ENCODE results near the gene MUC6.

MUC6 gene

DNA sequence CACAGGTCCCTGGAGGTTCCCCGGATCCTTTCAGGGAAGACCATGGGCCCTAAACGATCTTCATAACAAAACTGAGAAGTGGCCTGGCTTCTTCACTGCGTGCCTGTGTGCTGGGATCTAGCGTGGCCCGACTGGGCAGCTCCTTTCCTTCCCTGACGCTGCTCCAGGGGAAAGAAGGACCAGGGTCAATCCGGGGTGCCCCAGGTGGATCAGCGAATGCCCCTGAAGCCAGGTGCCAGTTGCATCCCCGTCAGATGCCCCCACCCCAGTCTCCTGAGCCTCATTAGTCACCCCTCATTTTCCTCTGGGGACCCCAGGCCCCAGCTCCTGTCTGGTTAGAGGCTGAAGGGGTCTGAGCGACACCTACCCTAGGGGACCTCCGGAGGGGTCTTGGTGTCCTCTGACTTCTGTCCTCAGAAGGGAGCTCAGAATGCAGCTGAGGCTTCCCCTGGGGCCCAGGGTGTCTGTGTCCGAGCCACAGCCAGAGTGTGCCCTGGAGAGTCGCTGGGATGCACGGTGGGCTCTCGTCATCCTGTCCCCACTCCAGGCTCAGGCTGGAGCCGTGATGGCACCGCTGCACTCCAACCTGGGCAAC, 18.7 kb upstream of the MUC6 start:
- no peaks in the 10 kb centered on the region for H3K36me3 ChIP-seq (ENCODE audit: control insufficient read depth, insufficient read depth, low read length, severe bottlenecking)

GRCh38 chr11:1054143-1055108, 17.9 kb upstream of the MUC6 start:
- H3K4me3 ChIP-seq (ENCODE audit: low read length): no peak overlapping the region
- peak; percentile 47 for DNase-seq (ENCODE audit: low read depth)
- no peaks in the 10 kb centered on the region for H3K36me3 ChIP-seq (ENCODE audit: control insufficient read depth, insufficient read depth, low read length, severe bottlenecking)
- H3K9ac ChIP-seq (ENCODE audit: low read length): no peak overlapping the region
- H3K27me3 ChIP-seq (replicated peaks; ENCODE audit: control insufficient read depth, insufficient read depth, low read length): peaks cover 34% of the 10 kb centered on the region
- H3K9me3 ChIP-seq (ENCODE audit: control insufficient read depth, low read length): no peaks in the 10 kb centered on the region
- no peaks in the 10 kb centered on the region for H3K4me1 ChIP-seq (ENCODE audit: control insufficient read depth, insufficient read depth, low read length)

More for the DNA sequence above, 18.7 kb upstream of the MUC6 start:
- Histone ChIP-seq H3K4me1 (ENCODE audit: control insufficient read depth, insufficient read depth, low read length) (no peaks in the 10 kb centered on the region), H3K9me3 (ENCODE audit: control insufficient read depth, low read length) (no peaks in the 10 kb centered on the region), H3K4me3 (ENCODE audit: low read length) (no peak overlapping the region), H3K9ac (ENCODE audit: low read length) (no peak overlapping the region), H3K27me3 (replicated peaks; ENCODE audit: control insufficient read depth, insufficient read depth, low read length) (peaks cover 28% of the 10 kb centered on the region)
- no peak for DNase-seq (ENCODE audit: low read depth)

DNA sequence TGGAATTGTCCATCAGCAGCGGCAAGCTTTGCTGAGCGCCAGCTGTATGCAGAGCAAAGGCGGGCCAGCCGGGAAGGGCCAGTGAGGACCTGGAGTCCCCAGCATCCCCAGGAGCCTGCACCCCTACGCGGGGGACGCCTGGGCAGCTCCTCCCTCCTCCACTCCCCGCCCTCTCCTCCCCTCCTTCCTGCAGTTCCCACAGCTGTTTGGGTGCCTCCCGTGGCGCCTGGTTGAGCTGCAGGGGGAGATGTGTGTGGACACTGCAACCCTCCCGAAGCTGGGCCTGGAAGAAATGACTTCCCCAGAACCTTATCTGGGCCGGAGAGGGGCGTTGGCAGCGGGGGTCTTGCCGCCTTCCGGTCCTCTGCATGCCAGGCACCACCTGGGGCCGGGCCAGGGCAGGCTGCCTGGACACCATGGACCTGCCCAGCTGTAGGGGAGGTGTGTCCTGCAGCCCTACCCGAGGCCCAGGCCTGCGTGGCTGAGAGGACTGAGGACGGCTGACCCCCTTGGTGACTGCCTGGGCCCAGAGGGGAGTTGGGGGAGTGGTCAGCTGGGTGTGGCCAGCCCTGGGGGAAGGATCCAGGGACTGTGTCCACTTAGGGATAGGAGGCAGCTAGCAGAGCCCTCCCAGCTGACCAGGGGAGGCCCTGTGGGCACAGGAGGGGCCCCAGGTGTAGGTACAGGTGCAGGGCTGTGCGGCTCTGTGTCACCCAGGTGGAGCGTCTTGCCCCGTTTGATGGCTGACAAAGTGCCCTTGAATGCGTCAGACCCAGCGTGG, 16.8 kb upstream of the MUC6 start:
- Histone ChIP-seq H3K36me3 (ENCODE audit: control insufficient read depth, insufficient read depth, low read length, severe bottlenecking) (no peaks in the 10 kb centered on the region), H3K4me3 (ENCODE audit: low read length) (no peak overlapping the region), H3K4me1 (ENCODE audit: control insufficient read depth, insufficient read depth, low read length) (no peaks in the 10 kb centered on the region), H3K9ac (ENCODE audit: low read length) (no peak overlapping the region), H3K27me3 (replicated peaks; ENCODE audit: control insufficient read depth, insufficient read depth, low read length) (peaks cover 44% of the 10 kb centered on the region), H3K9me3 (ENCODE audit: control insufficient read depth, low read length) (no peaks in the 10 kb centered on the region)
- no peak for DNase-seq (ENCODE audit: low read depth)

DNA sequence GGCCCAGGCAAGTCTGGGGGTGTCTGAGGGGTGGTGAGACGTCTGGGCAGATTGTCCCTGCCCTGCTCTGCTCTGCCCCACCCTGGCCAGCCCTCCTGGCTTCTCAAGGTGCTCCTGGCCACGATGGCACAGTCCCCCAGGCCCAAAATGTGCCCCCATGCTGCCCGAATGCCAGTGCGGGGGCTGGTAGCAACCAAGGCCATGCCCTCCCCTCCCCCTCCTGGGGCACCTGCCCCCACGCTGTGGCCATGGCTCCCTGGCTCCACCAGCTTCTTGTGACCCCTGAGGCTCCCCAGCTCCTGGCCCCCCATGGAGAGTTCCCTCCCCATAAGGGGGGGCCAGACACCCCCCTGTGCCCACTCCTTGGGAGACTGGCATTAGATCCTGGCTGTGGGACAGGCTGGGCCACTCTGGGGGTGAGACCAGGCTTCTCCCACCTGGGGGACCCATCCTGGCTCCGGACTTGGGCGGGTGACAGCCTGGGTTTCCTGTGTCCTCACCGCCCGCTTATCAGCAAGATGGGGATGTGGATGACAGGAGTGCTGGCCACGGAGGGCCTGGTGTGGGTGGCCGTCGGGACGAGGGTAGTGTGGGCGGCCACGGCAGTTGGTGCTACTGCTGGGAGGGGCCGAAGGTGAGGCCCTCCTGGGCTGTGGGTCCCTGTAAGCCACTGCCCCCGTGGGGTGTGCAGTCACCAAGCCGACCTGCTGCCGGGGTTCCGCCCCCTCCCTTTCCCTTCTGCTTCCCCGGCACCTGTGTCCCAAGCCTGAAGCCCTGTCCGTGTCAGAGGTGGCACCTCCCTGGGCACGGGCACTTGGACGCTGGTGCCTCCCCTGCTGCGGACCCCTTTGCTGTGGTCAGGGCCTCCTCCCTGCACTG, 15.9 kb upstream of the MUC6 start:
- Histone ChIP-seq H3K4me3 (ENCODE audit: low read length) (no peak overlapping the region), H3K9ac (ENCODE audit: low read length) (no peak overlapping the region), H3K4me1 (ENCODE audit: control insufficient read depth, insufficient read depth, low read length) (no peaks in the 10 kb centered on the region), H3K27me3 (replicated peaks; ENCODE audit: control insufficient read depth, insufficient read depth, low read length) (peaks cover 52% of the 10 kb centered on the region), H3K36me3 (ENCODE audit: control insufficient read depth, insufficient read depth, low read length, severe bottlenecking) (no peaks in the 10 kb centered on the region), H3K9me3 (ENCODE audit: control insufficient read depth, low read length) (no peaks in the 10 kb centered on the region)
- no peak for DNase-seq (ENCODE audit: low read depth)

GRCh38 chr11:1051356-1052132, 15.0 kb upstream of the MUC6 start:
- DNase-seq (ENCODE audit: low read depth): no peak

GRCh38 chr11:1050581-1051355, 14.2 kb upstream of the MUC6 start:
- peak; percentile 55 for DNase-seq (ENCODE audit: low read depth)
- Histone ChIP-seq H3K4me1 (ENCODE audit: control insufficient read depth, insufficient read depth, low read length) (no peaks in the 10 kb centered on the region), H3K4me3 (ENCODE audit: low read length) (no peak overlapping the region), H3K36me3 (ENCODE audit: control insufficient read depth, insufficient read depth, low read length, severe bottlenecking) (no peaks in the 10 kb centered on the region), H3K9me3 (ENCODE audit: control insufficient read depth, low read length) (no peaks in the 10 kb centered on the region), H3K9ac (ENCODE audit: low read length) (no peak overlapping the region), H3K27me3 (replicated peaks; ENCODE audit: control insufficient read depth, insufficient read depth, low read length) (peaks cover 51% of the 10 kb centered on the region)

More at GRCh38 chr11:1051356-1052132, 15.0 kb upstream of the MUC6 start:
- Histone ChIP-seq H3K4me3 (ENCODE audit: low read length) (no peak overlapping the region), H3K9me3 (ENCODE audit: control insufficient read depth, low read length) (no peaks in the 10 kb centered on the region), H3K27me3 (replicated peaks; ENCODE audit: control insufficient read depth, insufficient read depth, low read length) (peaks cover 54% of the 10 kb centered on the region), H3K9ac (ENCODE audit: low read length) (no peak overlapping the region), H3K4me1 (ENCODE audit: control insufficient read depth, insufficient read depth, low read length) (no peaks in the 10 kb centered on the region), H3K36me3 (ENCODE audit: control insufficient read depth, insufficient read depth, low read length, severe bottlenecking) (no peaks in the 10 kb centered on the region)

GRCh38 chr11:1049911-1050580, 13.5 kb upstream of the MUC6 start:
- Histone ChIP-seq H3K36me3 (ENCODE audit: control insufficient read depth, insufficient read depth, low read length, severe bottlenecking) (no peaks in the 10 kb centered on the region), H3K9ac (ENCODE audit: low read length) (no peak overlapping the region), H3K4me1 (ENCODE audit: control insufficient read depth, insufficient read depth, low read length) (no peaks in the 10 kb centered on the region), H3K27me3 (replicated peaks; ENCODE audit: control insufficient read depth, insufficient read depth, low read length) (peaks cover 52% of the 10 kb centered on the region), H3K4me3 (ENCODE audit: low read length) (no peak overlapping the region), H3K9me3 (ENCODE audit: control insufficient read depth, low read length) (peaks cover 2% of the 10 kb centered on the region)
- no peak for DNase-seq (ENCODE audit: low read depth)

- H3K36me3 ChIP-seq (ENCODE audit: control insufficient read depth, insufficient read depth, low read length, severe bottlenecking): no peaks in the 10 kb centered on the region
- DNase-seq (ENCODE audit: low read depth): no peak
- no peaks in the 10 kb centered on the region for H3K4me1 ChIP-seq (ENCODE audit: control insufficient read depth, insufficient read depth, low read length)
- H3K27me3 ChIP-seq (replicated peaks; ENCODE audit: control insufficient read depth, insufficient read depth, low read length): peaks cover 51% of the 10 kb centered on the region
- no peak overlapping the region for H3K9ac ChIP-seq (ENCODE audit: low read length)
- H3K9me3 ChIP-seq (ENCODE audit: control insufficient read depth, low read length): peaks cover 7% of the 10 kb centered on the region
- H3K4me3 ChIP-seq (ENCODE audit: low read length): no peak overlapping the region
Measured at GRCh38 chr11:1049431-1049891, 12.9 kb upstream of the MUC6 start.

- H3K4me1 ChIP-seq (ENCODE audit: control insufficient read depth, insufficient read depth, low read length): no peaks in the 10 kb centered on the region
- no peak for DNase-seq (ENCODE audit: low read depth)
- no peak overlapping the region for H3K9ac ChIP-seq (ENCODE audit: low read length)
- H3K36me3 ChIP-seq (ENCODE audit: control insufficient read depth, insufficient read depth, low read length, severe bottlenecking): no peaks in the 10 kb centered on the region
- H3K27me3 ChIP-seq (replicated peaks; ENCODE audit: control insufficient read depth, insufficient read depth, low read length): peaks cover 48% of the 10 kb centered on the region
- H3K9me3 ChIP-seq (ENCODE audit: control insufficient read depth, low read length): peaks cover 7% of the 10 kb centered on the region
- no peak overlapping the region for H3K4me3 ChIP-seq (ENCODE audit: low read length)
Measured at GRCh38 chr11:1049071-1049405, 12.5 kb upstream of the MUC6 start.

Data from adipocyte (in vitro differentiated cells).